ENCODE data around the gene COL18A1.

COL18A1 gene

DNA sequence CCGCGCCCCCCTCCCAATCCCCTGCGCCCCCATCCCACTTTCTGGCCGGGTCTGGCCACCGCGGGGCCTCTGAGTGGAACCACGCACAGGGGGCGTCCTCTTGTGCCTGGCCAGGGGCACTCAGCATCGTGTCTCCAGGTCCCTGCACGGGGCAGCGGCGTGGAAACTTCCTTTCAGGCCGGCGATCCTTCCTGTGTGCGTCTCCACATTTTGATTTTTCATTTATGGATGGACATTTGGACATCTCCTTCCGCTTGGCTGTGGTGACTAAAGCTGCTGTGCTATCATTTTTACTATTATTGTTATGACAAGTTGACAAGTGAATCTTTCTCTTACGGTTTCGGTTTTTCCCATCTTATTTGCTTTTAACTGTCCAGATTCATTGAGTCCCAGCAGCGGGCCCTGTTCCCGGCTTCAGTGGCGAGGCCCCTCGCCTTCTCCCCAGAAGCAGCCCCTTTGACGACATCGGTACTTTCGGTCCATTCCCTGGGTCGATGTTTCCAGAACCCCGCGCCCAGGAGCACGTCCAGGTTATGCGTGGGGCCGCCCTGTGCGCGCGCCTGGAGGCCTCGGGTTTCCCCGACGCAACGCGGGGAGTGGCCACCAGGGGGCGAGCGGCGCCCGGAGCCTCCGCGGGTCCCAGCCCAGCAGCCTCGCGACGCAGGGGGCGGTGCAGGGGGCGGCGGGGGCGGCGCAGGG lies 149.7 kb downstream of the COL18A1 start:
- TF ChIP-seq, protein P1, sequence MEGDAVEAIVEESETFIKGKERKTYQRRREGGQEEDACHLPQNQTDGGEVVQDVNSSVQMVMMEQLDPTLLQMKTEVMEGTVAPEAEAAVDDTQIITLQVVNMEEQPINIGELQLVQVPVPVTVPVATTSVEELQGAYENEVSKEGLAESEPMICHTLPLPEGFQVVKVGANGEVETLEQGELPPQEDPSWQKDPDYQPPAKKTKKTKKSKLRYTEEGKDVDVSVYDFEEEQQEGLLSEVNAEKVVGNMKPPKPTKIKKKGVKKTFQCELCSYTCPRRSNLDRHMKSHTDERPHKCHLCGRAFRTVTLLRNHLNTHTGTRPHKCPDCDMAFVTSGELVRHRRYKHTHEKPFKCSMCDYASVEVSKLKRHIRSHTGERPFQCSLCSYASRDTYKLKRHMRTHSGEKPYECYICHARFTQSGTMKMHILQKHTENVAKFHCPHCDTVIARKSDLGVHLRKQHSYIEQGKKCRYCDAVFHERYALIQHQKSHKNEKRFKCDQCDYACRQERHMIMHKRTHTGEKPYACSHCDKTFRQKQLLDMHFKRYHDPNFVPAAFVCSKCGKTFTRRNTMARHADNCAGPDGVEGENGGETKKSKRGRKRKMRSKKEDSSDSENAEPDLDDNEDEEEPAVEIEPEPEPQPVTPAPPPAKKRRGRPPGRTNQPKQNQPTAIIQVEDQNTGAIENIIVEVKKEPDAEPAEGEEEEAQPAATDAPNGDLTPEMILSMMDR (IDR thresholded peaks at IDR 0.05; ENCODE audit: low read depth, low read length): peak; percentile 63
- no peak for DNase-seq (ENCODE audit: extremely low read depth, low read depth)

DNA sequence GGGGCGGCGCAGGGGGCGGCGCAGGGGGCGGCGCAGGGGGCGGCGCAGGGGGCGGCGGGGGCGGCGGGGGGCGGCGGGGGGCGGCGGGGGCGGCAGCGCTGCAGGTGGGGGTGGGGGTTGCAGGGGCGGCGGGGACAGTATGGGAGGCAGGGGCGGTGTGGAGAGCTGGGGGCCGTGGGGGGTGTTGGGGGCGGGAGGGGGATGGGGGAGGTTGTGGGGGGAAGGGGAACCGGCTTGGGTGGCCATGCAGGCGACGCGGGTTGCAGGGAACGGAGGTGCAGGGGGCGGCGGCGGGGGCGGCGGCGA lies 150.2 kb downstream of the COL18A1 start:
- TF ChIP-seq, protein P1 (IDR thresholded peaks at IDR 0.05; ENCODE audit: low read depth, low read length): no peak
- DNase-seq (ENCODE audit: extremely low read depth, low read depth): no peak

DNA sequence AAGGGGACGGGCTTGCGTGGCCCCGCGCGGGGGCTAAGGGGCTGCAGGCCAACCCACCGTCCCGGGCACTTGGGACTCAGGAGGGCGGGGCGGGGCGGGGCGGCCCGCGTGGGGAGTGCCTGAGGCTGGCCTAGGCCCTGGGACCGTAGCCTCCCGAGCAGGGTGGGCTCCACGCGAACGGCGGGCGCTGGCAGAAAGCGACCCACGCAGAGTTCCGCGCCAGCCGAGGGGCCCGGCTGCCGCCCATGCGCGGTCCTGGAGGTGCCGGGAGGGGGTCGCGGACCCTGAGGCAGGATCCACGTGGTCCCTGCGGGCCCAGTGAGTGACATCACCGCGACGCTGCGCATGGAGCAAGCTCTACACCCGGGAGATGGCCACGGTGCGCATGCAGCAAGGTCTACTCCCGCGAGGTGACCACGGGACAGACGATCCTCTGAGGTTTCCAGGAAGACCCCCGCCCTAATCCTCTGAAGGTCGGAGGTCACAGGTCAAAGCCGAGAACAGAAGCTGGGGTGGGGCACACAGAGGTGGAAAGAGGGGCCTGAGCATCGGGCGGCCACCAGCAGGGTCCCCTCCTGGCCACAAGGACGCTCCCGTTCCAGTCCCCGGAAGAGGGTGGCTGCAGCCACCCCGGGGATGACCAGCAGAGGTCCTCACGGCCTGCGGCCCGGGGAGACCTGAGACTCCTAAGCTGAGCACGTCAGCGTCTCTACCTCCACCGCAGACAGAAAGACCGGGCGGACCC lies 150.8 kb downstream of the COL18A1 start:
- peak; percentile 49 for DNase-seq (ENCODE audit: extremely low read depth, low read depth)
- TF ChIP-seq, protein P1 (IDR thresholded peaks at IDR 0.05; ENCODE audit: low read depth, low read length): peak; percentile 93

DNA sequence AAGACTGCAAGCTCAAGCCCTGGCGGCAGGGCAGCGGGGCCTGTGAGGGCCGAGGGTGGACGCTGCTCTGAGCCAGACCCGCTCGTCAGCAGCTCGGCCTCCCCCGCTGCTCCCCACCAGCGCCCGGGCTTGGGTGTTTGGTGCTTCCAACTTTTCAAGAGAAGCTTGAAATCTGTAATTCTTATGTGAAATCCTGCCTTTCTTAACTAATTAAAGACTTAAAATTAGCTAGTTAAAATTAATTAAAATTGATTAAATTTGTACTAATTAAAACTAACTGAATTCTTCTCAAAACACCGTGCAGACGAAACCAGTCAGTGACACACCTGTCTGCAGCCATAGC lies 151.3 kb downstream of the COL18A1 start:
- TF ChIP-seq, protein P1 (IDR thresholded peaks at IDR 0.05; ENCODE audit: low read depth, low read length): no peak

DNA sequence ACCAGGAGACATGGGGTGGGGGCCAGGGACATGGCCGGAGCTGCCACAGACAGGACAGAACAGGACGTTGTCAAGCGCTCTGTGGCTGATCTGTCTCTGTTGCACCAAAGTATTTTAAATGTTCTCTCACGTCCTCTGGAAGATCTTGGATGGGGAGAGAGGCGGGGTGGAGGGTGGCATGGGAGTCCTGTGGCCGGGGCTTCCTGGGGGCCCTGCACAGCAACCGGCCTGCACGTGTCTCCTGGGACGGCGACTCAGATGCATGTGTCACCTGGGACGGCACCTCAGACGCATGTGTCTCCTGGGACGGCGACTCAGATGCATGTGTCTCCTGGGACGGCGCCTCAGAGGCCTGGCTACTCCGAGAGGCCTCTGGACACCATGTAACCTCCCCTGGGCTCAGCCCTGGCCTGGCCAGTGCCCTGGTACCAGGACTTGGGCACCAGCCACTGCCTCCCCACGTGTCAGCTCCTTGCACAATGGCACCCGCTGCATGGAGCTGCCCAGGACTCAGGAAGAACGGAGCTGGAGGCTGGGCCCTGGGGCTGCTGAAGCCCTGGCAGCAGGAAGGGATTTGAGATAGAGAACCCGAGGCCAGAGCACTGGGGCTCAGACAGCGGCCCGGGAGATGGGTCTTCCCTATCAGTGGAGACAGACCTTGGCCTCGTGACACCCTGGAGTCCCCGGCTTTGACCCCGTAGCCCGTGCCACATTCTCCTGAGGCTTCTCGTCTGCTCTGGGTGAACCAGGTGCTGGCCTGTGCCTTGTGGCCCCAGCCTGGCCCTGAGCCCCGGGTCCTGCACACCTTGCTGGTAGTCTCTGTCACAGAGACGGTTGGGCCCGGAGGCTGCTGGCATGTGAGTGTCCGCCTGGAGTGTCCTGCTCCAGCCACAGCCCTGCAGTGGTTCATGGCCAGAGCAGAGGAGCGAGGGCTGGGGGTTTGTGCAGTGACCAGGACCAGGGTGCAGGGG lies 152.0 kb downstream of the COL18A1 start:
- TF ChIP-seq, protein P1 (IDR thresholded peaks at IDR 0.05; ENCODE audit: low read depth, low read length): no peak
- DNase-seq (ENCODE audit: extremely low read depth, low read depth): no peak

More for the DNA sequence above, 151.3 kb downstream of the COL18A1 start:
- no peak for DNase-seq (ENCODE audit: extremely low read depth, low read depth)

DNA sequence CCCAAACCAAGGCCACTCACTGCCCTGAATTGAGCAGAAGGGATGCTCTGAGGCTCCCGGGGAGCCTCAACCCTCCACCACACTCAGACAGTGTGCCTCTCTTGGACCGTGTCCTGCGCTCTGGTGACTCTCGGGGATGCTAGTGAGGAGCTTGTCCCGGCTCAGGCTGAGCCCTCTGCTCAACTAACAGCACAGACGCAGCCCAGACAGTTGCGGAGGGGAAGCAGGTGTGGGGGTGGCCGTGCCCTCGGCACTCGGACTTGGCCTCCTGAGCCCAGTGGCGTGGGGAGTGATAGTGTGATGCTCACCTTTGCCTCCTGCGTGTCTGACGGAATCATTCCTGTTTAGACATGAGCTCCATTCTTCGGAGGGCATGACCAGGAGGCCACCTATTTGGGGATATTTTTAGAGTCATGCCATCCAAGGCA lies 152.7 kb downstream of the COL18A1 start:
- no peak for DNase-seq (ENCODE audit: extremely low read depth, low read depth)
- TF ChIP-seq, protein P1 (IDR thresholded peaks at IDR 0.05; ENCODE audit: low read depth, low read length): no peak
